ENCODE data around the gene MYH14. TPM values are rescaled to one million over a fixed set of nuclear protein-coding genes. Genes with fewer than 3 reads are reported as not detected.
"Not testable (repeated sequence)": the region's sequence is repeated elsewhere in the genome, so short reads cannot be mapped to it uniquely, and the experiment has no call there.

MYH14 gene
- total RNA-seq, 6 donors from 2014 or later = 145 to 351 (median 208) TPM

- TF ChIP-seq CTCF (IDR thresholded peaks at IDR 0.05) (peak in 1 of 6 experiments; percentile 7), EP300 (IDR thresholded peaks at IDR 0.05) (no peak)
- 1% methylated on average over 34 of the region's 40 CpGs; no CpG with 5 or more reads in 1 of the 2 donors for WGBS, 2 donors
- H3K4me3 ChIP-seq = peak overlapping the region in 3 of 4 donors; percentile 40 to 51 (median 50)
- H3K36me3 ChIP-seq = no peaks in the 10 kb centered on the region
- DNase-seq = peak in 1 of 2 donors; percentile 94
- no peak for ATAC-seq (ENCODE audit: low FRiP score in 2 of 2)
- no peak overlapping the region for H3K27ac ChIP-seq
- peaks cover 0 to 32% (median 3%) of the 10 kb centered on the region in 4 donors for H3K27me3 ChIP-seq
- peaks cover 0 to 3% (median 0%) of the 10 kb centered on the region in 4 donors for H3K9me3 ChIP-seq
- peaks cover 49 to 75% (median 60%) of the 10 kb centered on the region in 4 donors for H3K4me1 ChIP-seq
Measured at GRCh38 chr19:50328873-50329145, 125.4 kb downstream of the MYH14 start.

GRCh38 chr19:50329146-50329925 lies 125.9 kb downstream of the MYH14 start, which contains the start of gene KCNC3:
KCNC3 (minus strand) TSS chr19:50329377; CDS start chr19:50329082, 295 bp downstream.
- Histone ChIP-seq H3K27me3 (peaks cover 0 to 32% (median 3%) of the 10 kb centered on the region in 4 donors), H3K36me3 (no peaks in the 10 kb centered on the region), H3K9me3 (peaks cover 0 to 3% (median 0%) of the 10 kb centered on the region in 4 donors), H3K4me3 (peak within 1 kb of the TSS; percentile 22 to 51 (median 45)), H3K27ac (peak within 1 kb of the TSS; percentile 36 to 77 (median 56)), H3K4me1 (peaks cover 53 to 79% (median 64%) of the 10 kb centered on the region in 4 donors)
- TF ChIP-seq POLR2AphosphoS5 (IDR thresholded peaks at IDR 0.05) (peak in 1 of 2 donors; percentile 90), EP300 (IDR thresholded peaks at IDR 0.05) (no peak), CTCF (IDR thresholded peaks at IDR 0.05) (peak in 1 of 6 experiments; percentile 16), POLR2A (IDR thresholded peaks at IDR 0.05) (peak in 2 of 4 donors; percentile 43 to 70)
- peak; percentile 99 to 100 for DNase-seq
- ATAC-seq (ENCODE audit: low FRiP score in 2 of 2) = peak; percentile 89 to 95
- WGBS, 2 donors = 1 to 2% methylated on average over 37 to 40 of the region's 43 CpGs

GRCh38 chr19:50329926-50330294 lies 126.5 kb downstream of the MYH14 start:
- peaks cover 0 to 32% (median 3%) of the 10 kb centered on the region in 4 donors for H3K27me3 ChIP-seq
- not testable (repeated sequence) for ATAC-seq (ENCODE audit: low FRiP score in 2 of 2); H3K9me3 ChIP-seq; H3K36me3 ChIP-seq; DNase-seq
- WGBS, 2 donors = 15 to 16% methylated on average over 18 of the region's 18 CpGs
- H3K27ac ChIP-seq = peak overlapping the region; percentile 36 to 77 (median 56)
- H3K4me3 ChIP-seq = peak overlapping the region in 3 of 4 donors; percentile 32 to 50 (median 49)
- peaks cover 53 to 79% (median 64%) of the 10 kb centered on the region in 4 donors for H3K4me1 ChIP-seq

GRCh38 chr19:50330365-50331078 lies 127.1 kb downstream of the MYH14 start:
- H3K27me3 ChIP-seq = peaks cover 0 to 29% (median 3%) of the 10 kb centered on the region in 4 donors
- peak overlapping the region; percentile 46 to 77 (median 56) for H3K27ac ChIP-seq
- TF ChIP-seq CTCF (IDR thresholded peaks at IDR 0.05) (no peak), POLR2AphosphoS5 (IDR thresholded peaks at IDR 0.05) (no peak), POLR2A (IDR thresholded peaks at IDR 0.05) (peak in 1 of 4 donors; percentile 38), EP300 (IDR thresholded peaks at IDR 0.05) (no peak)
- H3K9me3 ChIP-seq = peaks cover 0 to 3% (median 0%) of the 10 kb centered on the region in 4 donors
- ATAC-seq (ENCODE audit: low FRiP score in 2 of 2) (peak; percentile 61 to 63), DNase-seq (peak; percentile 90 to 96)
- H3K4me1 ChIP-seq = peaks cover 53 to 74% (median 62%) of the 10 kb centered on the region in 4 donors
- H3K4me3 ChIP-seq = peak overlapping the region; percentile 22 to 50 (median 40)
- WGBS, 2 donors = 2 to 3% methylated on average over 29 to 35 of the region's 48 CpGs
- no peaks in the 10 kb centered on the region for H3K36me3 ChIP-seq
